Activated CD4-positive, alpha-beta memory T cell treated with anti-CD3 and anti-CD28 coated beads, Interleukin-2, amount 10 ng/mL, durations not matched to agents 7 days and 5 days (primary cell): ENCODE results near the gene ZFYVE9. TPM values are rescaled to one million over a fixed set of nuclear protein-coding genes. Genes with fewer than 3 reads are reported as not detected.

ENCODE experiments used
- CTCF ChIA-PET: fragments of 350-600 bp; sonication (Branson Sonifier 250); formaldehyde crosslinking; loops from one replicate; lab custom pipeline; 2021; ENCODE audit warnings: antibody characterized with exemption, inconsistent platforms; lab: Charles Lee
- POLR2A ChIA-PET: fragments of 350-600 bp; sonication (Branson Sonifier 250); formaldehyde crosslinking; loops from one replicate; lab custom pipeline; 2021; ENCODE audit warnings: antibody characterized with exemption; lab: Charles Lee
- DNase-seq: peaks from one replicate; pipeline ENCODE4 v3.0.0-alpha.2; 2020
- H3K27ac Mint-ChIP-seq: one replicate; pipeline ENCODE4 v1.8.0; 2021; ENCODE audit warnings: mild to moderate bottlenecking, mixed read lengths
- H3K27me3 Mint-ChIP-seq: one replicate; pipeline ENCODE4 v1.8.0; 2021; ENCODE audit warnings: mixed read lengths
- H3K36me3 Mint-ChIP-seq: one replicate; pipeline ENCODE4 v1.8.0; 2021; ENCODE audit warnings: low read depth, mixed read lengths
- H3K4me1 Mint-ChIP-seq: one replicate; pipeline ENCODE4 v1.8.0; 2021; ENCODE audit warnings: mixed read lengths
- H3K4me3 Mint-ChIP-seq: one replicate; pipeline ENCODE4 v1.8.0; 2021; ENCODE audit warnings: mild to moderate bottlenecking, mixed read lengths
- H3K9me3 Mint-ChIP-seq: one replicate; pipeline ENCODE4 v1.8.0; 2021; ENCODE audit warnings: mixed read lengths
- total RNA-seq, 2 experiments: library from RNA; stranded (reverse); gene quantifications; one replicate each; pipeline ENCODE4 v1.2.3, GENCODE V29; 2021

Gene ZFYVE9
- total RNA-seq, 2 experiments from 2014 or later, result 0.30 to 0.35 TPM

GRCh38 chr1:52243221-52243987 is 101.5 kb downstream of the ZFYVE9 start:
- Mint-ChIP-seq H3K27ac (no peak overlapping the region), H3K27me3 (no peaks in the 10 kb centered on the region), H3K36me3 (no peaks in the 10 kb centered on the region), H3K4me3 (no peak overlapping the region), H3K9me3 (no peaks in the 10 kb centered on the region), H3K4me1 (no peaks in the 10 kb centered on the region)
- ChIA-PET POLR2A (no interaction called here), CTCF (no interaction called here)
- DNase-seq, result no peak

- ChIA-PET CTCF (no interaction called here), POLR2A (no interaction called here)
- Mint-ChIP-seq H3K9me3 (no peaks in the 10 kb centered on the region), H3K4me1 (no peaks in the 10 kb centered on the region), H3K36me3 (no peaks in the 10 kb centered on the region), H3K4me3 (no peak overlapping the region), H3K27ac (no peak overlapping the region), H3K27me3 (no peaks in the 10 kb centered on the region)
- DNase-seq, result no peak
Observed at GRCh38 chr1:52249831-52250230, 107.9 kb downstream of the ZFYVE9 start.

- DNase-seq, result no peak
- Mint-ChIP-seq H3K4me3 (no peak overlapping the region), H3K4me1 (no peaks in the 10 kb centered on the region), H3K27ac (no peak overlapping the region), H3K36me3 (no peaks in the 10 kb centered on the region), H3K27me3 (no peaks in the 10 kb centered on the region), H3K9me3 (no peaks in the 10 kb centered on the region)
- ChIA-PET CTCF (no interaction called here), POLR2A (no interaction called here)
Observed at GRCh38 chr1:52253421-52253820, 111.5 kb downstream of the ZFYVE9 start.

GRCh38 chr1:52259886-52260285 is 118.0 kb downstream of the ZFYVE9 start:
- Mint-ChIP-seq H3K9me3 (no peaks in the 10 kb centered on the region), H3K27ac (no peak overlapping the region), H3K36me3 (no peaks in the 10 kb centered on the region), H3K27me3 (no peaks in the 10 kb centered on the region), H3K4me1 (no peaks in the 10 kb centered on the region), H3K4me3 (no peak overlapping the region)
- ChIA-PET POLR2A (interaction anchor here (0.6 kb wide), 1 partner anchor 255 kb away, joined by 3 read pairs; no protein-coding TSS in a partner anchor), CTCF (interaction anchor here (0.5 kb wide), 1 partner anchor 1210 kb away, joined by 3 read pairs; no protein-coding TSS in a partner anchor)
- DNase-seq, result no peak

GRCh38 chr1:52263153-52263910 is 121.4 kb downstream of the ZFYVE9 start:
- H3K27me3 Mint-ChIP-seq, result no peaks in the 10 kb centered on the region
- CTCF ChIA-PET, result no interaction called here
- no peaks in the 10 kb centered on the region for H3K4me1 Mint-ChIP-seq
- H3K4me3 Mint-ChIP-seq, result no peak overlapping the region
- H3K9me3 Mint-ChIP-seq, result no peaks in the 10 kb centered on the region
- no peak for DNase-seq
- POLR2A ChIA-PET, result no interaction called here
- no peaks in the 10 kb centered on the region for H3K36me3 Mint-ChIP-seq
- H3K27ac Mint-ChIP-seq, result no peak overlapping the region

GRCh38 chr1:52264530-52265115 is 122.7 kb downstream of the ZFYVE9 start:
- no peak for DNase-seq
- POLR2A ChIA-PET, result no interaction called here
- Mint-ChIP-seq H3K9me3 (no peaks in the 10 kb centered on the region), H3K27ac (no peak overlapping the region), H3K4me1 (no peaks in the 10 kb centered on the region), H3K4me3 (no peak overlapping the region), H3K36me3 (no peaks in the 10 kb centered on the region), H3K27me3 (no peaks in the 10 kb centered on the region)
- CTCF ChIA-PET, result interaction anchor here (0.6 kb wide), 1 partner anchor 46 kb away, joined by 3 read pairs; no protein-coding TSS in a partner anchor

- ChIA-PET CTCF (no interaction called here), POLR2A (no interaction called here)
- Mint-ChIP-seq H3K27ac (no peak overlapping the region), H3K4me1 (no peaks in the 10 kb centered on the region), H3K4me3 (no peak overlapping the region), H3K27me3 (no peaks in the 10 kb centered on the region), H3K9me3 (no peaks in the 10 kb centered on the region), H3K36me3 (no peaks in the 10 kb centered on the region)
- DNase-seq, result no peak
Observed at GRCh38 chr1:52266507-52266906, 124.6 kb downstream of the ZFYVE9 start.

GRCh38 chr1:52268372-52268771 is 126.5 kb downstream of the ZFYVE9 start:
- Mint-ChIP-seq H3K27ac (no peak overlapping the region), H3K4me3 (no peak overlapping the region), H3K36me3 (no peaks in the 10 kb centered on the region), H3K4me1 (no peaks in the 10 kb centered on the region), H3K27me3 (no peaks in the 10 kb centered on the region), H3K9me3 (no peaks in the 10 kb centered on the region)
- ChIA-PET CTCF (no interaction called here), POLR2A (no interaction called here)
- DNase-seq, result no peak

GRCh38 chr1:52281518-52281917 is 139.6 kb downstream of the ZFYVE9 start:
- Mint-ChIP-seq H3K27me3 (no peaks in the 10 kb centered on the region), H3K36me3 (no peaks in the 10 kb centered on the region), H3K9me3 (no peaks in the 10 kb centered on the region), H3K4me3 (no peak overlapping the region), H3K4me1 (no peaks in the 10 kb centered on the region), H3K27ac (no peak overlapping the region)
- no peak for DNase-seq
- ChIA-PET CTCF (no interaction called here), POLR2A (no interaction called here)

- Mint-ChIP-seq H3K4me3 (no peak overlapping the region), H3K9me3 (no peaks in the 10 kb centered on the region), H3K27me3 (no peaks in the 10 kb centered on the region), H3K36me3 (no peaks in the 10 kb centered on the region), H3K27ac (no peak overlapping the region), H3K4me1 (no peaks in the 10 kb centered on the region)
- ChIA-PET CTCF (interaction anchor here (0.7 kb wide), 1 partner anchor 671 kb away, joined by 4 read pairs; no protein-coding TSS in a partner anchor), POLR2A (no interaction called here)
- no peak for DNase-seq
Observed at GRCh38 chr1:52288286-52288685, 146.4 kb downstream of the ZFYVE9 start.

GRCh38 chr1:52294580-52294979 is 152.7 kb downstream of the ZFYVE9 start:
- Mint-ChIP-seq H3K9me3 (no peaks in the 10 kb centered on the region), H3K36me3 (no peaks in the 10 kb centered on the region), H3K4me3 (no peak overlapping the region), H3K4me1 (no peaks in the 10 kb centered on the region), H3K27ac (no peak overlapping the region), H3K27me3 (no peaks in the 10 kb centered on the region)
- ChIA-PET CTCF (no interaction called here), POLR2A (no interaction called here)
- DNase-seq, result no peak

- POLR2A ChIA-PET, result interaction anchor here (0.6 kb wide), 1 partner anchor 644 kb away, joined by 4 read pairs; no protein-coding TSS in a partner anchor
- Mint-ChIP-seq H3K9me3 (no peaks in the 10 kb centered on the region), H3K36me3 (no peaks in the 10 kb centered on the region), H3K27me3 (no peaks in the 10 kb centered on the region), H3K27ac (no peak overlapping the region), H3K4me3 (no peak overlapping the region), H3K4me1 (no peaks in the 10 kb centered on the region)
- DNase-seq, result no peak
- CTCF ChIA-PET, result interaction anchor here (0.7 to 1.7 kb wide), 12 partner anchors 10 to 399 kb away, joined by 3 to 7 read pairs (median 4); no protein-coding TSS in a partner anchor
Observed at GRCh38 chr1:52296345-52296744, 154.5 kb downstream of the ZFYVE9 start.
